GM23338 (cell line): ENCODE data around the gene FAM53B. TPM values are rescaled to one million over a fixed set of nuclear protein-coding genes. Genes with fewer than 3 reads are reported as not detected.

Experiments used
- ATAC-seq: fragments of 200-7000 bp; cut with Tn5 transposase; 3 replicates; pipeline ENCODE4 v1.9.1; 2020
- DNase-seq: peaks from one replicate; pipeline ENCODE4 v3.0.0-alpha.2; 2015; ENCODE audit warnings: low spot score
- H2AFZ ChIP-seq: fragments of 200-600 bp; sonication (generic); 2 replicates; pipeline ENCODE4 v1.8.0; 2016; ENCODE audit warnings: antibody characterized with exemption, mild to moderate bottlenecking, moderate library complexity
- H3F3A ChIP-seq: fragments of 200-600 bp; sonication (generic); replicated peaks from 2 replicates; pipeline ENCODE4 v1.8.0; 2017; ENCODE audit warnings: antibody characterized with exemption, mixed run types, low read depth
- H3K27ac ChIP-seq: fragments of 200-600 bp; sonication (generic); 2 replicates; pipeline ENCODE4 v1.6.1; 2016; ENCODE audit warnings: low read depth
- H3K27me3 ChIP-seq: fragments of 200-600 bp; sonication (generic); 2 replicates; pipeline ENCODE4 v1.8.0; 2016; ENCODE audit warnings: mild to moderate bottlenecking, mixed run types, moderate library complexity; ENCODE audit not compliant: insufficient read depth
- H3K36me3 ChIP-seq: fragments of 200-600 bp; sonication (generic); 2 replicates; pipeline ENCODE4 v1.8.0; 2016; ENCODE audit warnings: mild to moderate bottlenecking; ENCODE audit not compliant: insufficient read depth
- H3K4me1 ChIP-seq: fragments of 200-600 bp; sonication (generic); 2 replicates; pipeline ENCODE4 v1.8.0; 2016; ENCODE audit warnings: mild to moderate bottlenecking, moderate library complexity; ENCODE audit not compliant: insufficient read depth
- H3K4me2 ChIP-seq: fragments of 200-600 bp; sonication (generic); 2 replicates; pipeline ENCODE4 v1.7.1; 2017; ENCODE audit warnings: mixed run types
- H3K4me3 ChIP-seq: fragments of 200-600 bp; sonication (generic); 2 replicates; pipeline ENCODE4 v1.6.1; 2016; ENCODE audit warnings: mixed run types
- H3K79me2 ChIP-seq: fragments of 200-600 bp; sonication (generic); replicated peaks from 2 replicates; pipeline ENCODE4 v1.8.0; 2017; ENCODE audit warnings: mild to moderate bottlenecking; ENCODE audit not compliant: insufficient read depth
- H3K9me2 ChIP-seq: fragments of 200-600 bp; sonication (generic); 2 replicates; pipeline ENCODE4 v1.8.0; 2017; ENCODE audit not compliant: insufficient read depth
- H4K20me1 ChIP-seq: fragments of 200-600 bp; sonication (generic); replicated peaks from 2 replicates; pipeline ENCODE4 v1.8.0; 2017; ENCODE audit warnings: mild to moderate bottlenecking; ENCODE audit not compliant: insufficient read depth
- H3K27ac Mint-ChIP-seq: 2 replicates; pipeline ENCODE4 v1.8.0; 2020; ENCODE audit warnings: inconsistent platforms, mild to moderate bottlenecking, moderate library complexity, mixed read lengths
- H3K27me3 Mint-ChIP-seq: 3 replicates; pipeline ENCODE4 v1.8.0; 2022; ENCODE audit warnings: low read depth, mild to moderate bottlenecking, moderate library complexity, mixed read lengths, inconsistent platforms; ENCODE audit not compliant: insufficient read depth, poor library complexity
- H3K36me3 Mint-ChIP-seq: 3 replicates; pipeline ENCODE4 v1.8.0; 2021; ENCODE audit warnings: low read depth, mild to moderate bottlenecking, inconsistent platforms, moderate library complexity, mixed read lengths
- H3K4me1 Mint-ChIP-seq: 3 replicates; pipeline ENCODE4 v1.8.0; 2020; ENCODE audit warnings: mild to moderate bottlenecking, inconsistent platforms, mixed read lengths
- H3K4me3 Mint-ChIP-seq: 3 replicates; pipeline ENCODE4 v1.8.0; 2021; ENCODE audit warnings: moderate library complexity, mild to moderate bottlenecking, inconsistent platforms, mixed read lengths
- H3K9me3 Mint-ChIP-seq: 3 replicates; pipeline ENCODE4 v1.8.0; 2020; ENCODE audit warnings: moderate library complexity, mild to moderate bottlenecking, inconsistent platforms, mixed read lengths
- EZH2 ChIP-seq: fragments of 200-600 bp; sonication (generic); IDR thresholded peaks from one replicate; pipeline ENCODE4 v1.8.0; 2017; ENCODE audit warnings: antibody characterized with exemption, mild to moderate bottlenecking, low read depth; ENCODE audit not compliant: unreplicated experiment
- EZH2phosphoT487 ChIP-seq: fragments of 200-600 bp; sonication (generic); IDR thresholded peaks from one replicate; pipeline ENCODE4 v1.8.1; 2018; ENCODE audit warnings: antibody characterized with exemption; ENCODE audit not compliant: unreplicated experiment
- POLR2AphosphoS5 ChIP-seq: IDR thresholded peaks from 2 replicates; pipeline ENCODE4 v1.6.1; 2016; ENCODE audit warnings: antibody characterized with exemption, low read depth
- ZNF331 ChIP-seq: fragments of 250-450 bp; sonication (Bioruptor Pico); IDR thresholded peaks from 2 replicates; pipeline ENCODE4 v1.5.0; 2020; ENCODE audit warnings: low read depth, mild to moderate bottlenecking, moderate library complexity
- polyA plus RNA-seq: library from polyadenylated mRNA; unstranded; fragments of >200 nt; fragmentation: Nextera tagmentation; extraction: Ambion mirVana; gene quantifications from 2 replicates; pipeline ENCODE4 v1.2.1, GENCODE V29; 2016
- total RNA-seq: library from RNA; depleted of rRNA; stranded (reverse); fragments of >200 nt; shearing (Covaris generic); gene quantifications from 2 replicates; pipeline ENCODE4 v1.2.3, GENCODE V29; 2014
- TF ChIP-seq, protein P1 (sequence below): IDR thresholded peaks from one replicate; pipeline ENCODE4 v1.6.1; 2018; ENCODE audit warnings: antibody characterized with exemption; ENCODE audit not compliant: unreplicated experiment
- TF ChIP-seq, protein P2 (sequence below): IDR thresholded peaks from 2 replicates; pipeline ENCODE4 v1.6.1; 2016; ENCODE audit warnings: antibody characterized with exemption

FAM53B gene
- total and polyA plus RNA-seq, 2 experiments from 2014 or later: 3.0 to 20.3 TPM

DNA sequence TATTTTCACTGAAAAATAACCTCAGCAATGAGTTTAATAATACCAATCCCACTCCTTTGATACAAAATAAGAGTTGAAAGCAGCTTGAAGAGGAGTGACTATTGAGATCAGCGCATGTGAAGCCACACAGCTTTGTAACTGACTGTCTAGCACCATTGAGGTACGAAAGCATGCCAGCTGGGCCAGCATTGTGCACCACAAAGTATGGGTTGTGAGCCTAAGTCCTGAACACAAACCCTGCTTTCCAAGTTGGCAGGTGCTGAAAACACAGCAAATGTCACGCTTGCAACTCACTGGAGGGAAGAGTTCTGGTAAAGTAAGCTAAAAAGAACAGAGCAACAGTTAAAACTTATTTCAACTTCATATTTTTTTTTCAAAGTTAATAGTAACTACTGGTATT, 4.0 kb upstream of the FAM53B start:
- Histone ChIP-seq H3K27ac (no peak overlapping the region), H3K4me1 (peaks cover 7% of the 10 kb centered on the region), H3K27me3 (peaks cover 4% of the 10 kb centered on the region), H3K4me2 (no peak overlapping the region), H2AFZ (no peak overlapping the region), H4K20me1 (peaks cover 2% of the 10 kb centered on the region; the same call in 1 of the 2 replicates), H3F3A (no peaks in the 10 kb centered on the region), H3K4me3 (no peak overlapping the region), H3K79me2 (no peaks in the 10 kb centered on the region), H3K9me2 (no peaks in the 10 kb centered on the region), H3K36me3 (no peaks in the 10 kb centered on the region)
- peaks cover 4% of the 10 kb centered on the region for H3K27me3 Mint-ChIP-seq
- no peaks in the 10 kb centered on the region for H3K9me3 Mint-ChIP-seq
- peaks cover 7% of the 10 kb centered on the region; the same call in 2 of the 3 replicates for H3K36me3 Mint-ChIP-seq
- H3K27ac Mint-ChIP-seq: no peak overlapping the region
- TF ChIP-seq, protein P1, sequence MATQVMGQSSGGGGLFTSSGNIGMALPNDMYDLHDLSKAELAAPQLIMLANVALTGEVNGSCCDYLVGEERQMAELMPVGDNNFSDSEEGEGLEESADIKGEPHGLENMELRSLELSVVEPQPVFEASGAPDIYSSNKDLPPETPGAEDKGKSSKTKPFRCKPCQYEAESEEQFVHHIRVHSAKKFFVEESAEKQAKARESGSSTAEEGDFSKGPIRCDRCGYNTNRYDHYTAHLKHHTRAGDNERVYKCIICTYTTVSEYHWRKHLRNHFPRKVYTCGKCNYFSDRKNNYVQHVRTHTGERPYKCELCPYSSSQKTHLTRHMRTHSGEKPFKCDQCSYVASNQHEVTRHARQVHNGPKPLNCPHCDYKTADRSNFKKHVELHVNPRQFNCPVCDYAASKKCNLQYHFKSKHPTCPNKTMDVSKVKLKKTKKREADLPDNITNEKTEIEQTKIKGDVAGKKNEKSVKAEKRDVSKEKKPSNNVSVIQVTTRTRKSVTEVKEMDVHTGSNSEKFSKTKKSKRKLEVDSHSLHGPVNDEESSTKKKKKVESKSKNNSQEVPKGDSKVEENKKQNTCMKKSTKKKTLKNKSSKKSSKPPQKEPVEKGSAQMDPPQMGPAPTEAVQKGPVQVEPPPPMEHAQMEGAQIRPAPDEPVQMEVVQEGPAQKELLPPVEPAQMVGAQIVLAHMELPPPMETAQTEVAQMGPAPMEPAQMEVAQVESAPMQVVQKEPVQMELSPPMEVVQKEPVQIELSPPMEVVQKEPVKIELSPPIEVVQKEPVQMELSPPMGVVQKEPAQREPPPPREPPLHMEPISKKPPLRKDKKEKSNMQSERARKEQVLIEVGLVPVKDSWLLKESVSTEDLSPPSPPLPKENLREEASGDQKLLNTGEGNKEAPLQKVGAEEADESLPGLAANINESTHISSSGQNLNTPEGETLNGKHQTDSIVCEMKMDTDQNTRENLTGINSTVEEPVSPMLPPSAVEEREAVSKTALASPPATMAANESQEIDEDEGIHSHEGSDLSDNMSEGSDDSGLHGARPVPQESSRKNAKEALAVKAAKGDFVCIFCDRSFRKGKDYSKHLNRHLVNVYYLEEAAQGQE: no peak
- ATAC-seq: no peak
- no peak overlapping the region for H3K4me3 Mint-ChIP-seq
- DNase-seq: no peak
- H3K4me1 Mint-ChIP-seq: peaks cover 11% of the 10 kb centered on the region

DNA sequence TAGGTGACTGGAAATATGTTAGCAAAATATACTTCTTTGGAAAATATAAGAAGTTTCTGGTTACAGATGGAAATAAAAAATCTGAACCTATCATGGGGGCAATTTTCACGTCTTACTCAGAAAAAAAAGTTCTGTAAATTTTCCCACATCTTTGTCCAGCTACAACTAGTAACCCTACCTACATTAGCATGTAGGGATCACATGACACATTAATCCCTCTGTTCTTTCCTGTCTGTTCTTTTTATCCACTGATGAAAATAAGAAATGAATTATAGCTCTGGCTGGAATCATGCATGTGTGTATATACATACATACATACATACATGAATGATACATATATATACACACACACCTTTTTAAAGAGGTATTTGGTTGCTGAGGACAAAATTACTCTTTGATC, 3.6 kb upstream of the FAM53B start:
- Histone ChIP-seq H2AFZ (no peak overlapping the region), H3K27me3 (peaks cover 8% of the 10 kb centered on the region), H3F3A (no peaks in the 10 kb centered on the region), H3K9me2 (no peaks in the 10 kb centered on the region), H3K4me1 (peaks cover 7% of the 10 kb centered on the region), H4K20me1 (peaks cover 2% of the 10 kb centered on the region; the same call in 1 of the 2 replicates), H3K4me2 (no peak overlapping the region), H3K79me2 (no peaks in the 10 kb centered on the region), H3K4me3 (no peak overlapping the region), H3K36me3 (no peaks in the 10 kb centered on the region), H3K27ac (no peak overlapping the region)
- TF ChIP-seq EZH2phosphoT487 (no peak), POLR2AphosphoS5 (no peak), ZNF331 (CRISPR knock-in tag) (no peak)
- no peak for DNase-seq
- H3K27me3 Mint-ChIP-seq: peaks cover 8% of the 10 kb centered on the region
- ATAC-seq: no peak
- no peak overlapping the region for H3K27ac Mint-ChIP-seq
- H3K4me3 Mint-ChIP-seq: no peak overlapping the region
- peaks cover 7% of the 10 kb centered on the region; the same call in 2 of the 3 replicates for H3K36me3 Mint-ChIP-seq
- H3K9me3 Mint-ChIP-seq: no peaks in the 10 kb centered on the region
- peaks cover 11% of the 10 kb centered on the region for H3K4me1 Mint-ChIP-seq

DNA sequence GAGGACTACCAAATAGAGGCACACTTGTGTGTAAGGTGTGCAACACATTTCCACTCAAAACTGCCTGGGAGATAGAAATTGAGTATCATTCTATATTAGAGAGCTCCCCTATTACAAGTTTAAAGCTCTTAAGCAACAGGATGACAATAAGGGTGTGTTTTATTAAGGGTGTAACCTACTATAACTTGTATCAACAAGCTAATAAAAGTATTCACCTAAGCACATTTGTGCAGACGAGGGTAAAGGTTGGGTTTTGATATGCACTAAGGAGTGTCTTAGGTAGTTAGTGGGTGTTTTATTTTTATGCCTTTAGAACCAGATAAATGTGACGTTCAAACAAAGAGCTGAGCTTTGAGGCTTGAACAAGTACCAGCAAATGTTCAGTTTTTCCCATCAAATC, 2.8 kb upstream of the FAM53B start:
- Mint-ChIP-seq H3K27ac (no peak overlapping the region), H3K27me3 (peaks cover 13% of the 10 kb centered on the region), H3K36me3 (peaks cover 7% of the 10 kb centered on the region; the same call in 2 of the 3 replicates), H3K9me3 (no peaks in the 10 kb centered on the region), H3K4me3 (no peak overlapping the region), H3K4me1 (peaks cover 17% of the 10 kb centered on the region)
- no peaks in the 10 kb centered on the region for H3K79me2 ChIP-seq
- peaks cover 16% of the 10 kb centered on the region for H3K27me3 ChIP-seq
- H3K4me1 ChIP-seq: peaks cover 13% of the 10 kb centered on the region
- no peak for ATAC-seq
- no peak overlapping the region for H3K4me3 ChIP-seq
- DNase-seq: no peak
- H4K20me1 ChIP-seq: peaks cover 2% of the 10 kb centered on the region; the same call in 1 of the 2 replicates
- H3F3A ChIP-seq: 0 out of 2 replicates have a peak, but pooled peaks cover 1% of the 10 kb centered on the region
- no peak overlapping the region for H2AFZ ChIP-seq
- no peaks in the 10 kb centered on the region for H3K9me2 ChIP-seq
- H3K4me2 ChIP-seq: no peak overlapping the region
- H3K27ac ChIP-seq: no peak overlapping the region
- H3K36me3 ChIP-seq: no peaks in the 10 kb centered on the region
- TF ChIP-seq, protein P2, sequence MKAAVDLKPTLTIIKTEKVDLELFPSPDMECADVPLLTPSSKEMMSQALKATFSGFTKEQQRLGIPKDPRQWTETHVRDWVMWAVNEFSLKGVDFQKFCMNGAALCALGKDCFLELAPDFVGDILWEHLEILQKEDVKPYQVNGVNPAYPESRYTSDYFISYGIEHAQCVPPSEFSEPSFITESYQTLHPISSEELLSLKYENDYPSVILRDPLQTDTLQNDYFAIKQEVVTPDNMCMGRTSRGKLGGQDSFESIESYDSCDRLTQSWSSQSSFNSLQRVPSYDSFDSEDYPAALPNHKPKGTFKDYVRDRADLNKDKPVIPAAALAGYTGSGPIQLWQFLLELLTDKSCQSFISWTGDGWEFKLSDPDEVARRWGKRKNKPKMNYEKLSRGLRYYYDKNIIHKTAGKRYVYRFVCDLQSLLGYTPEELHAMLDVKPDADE: no peak
- TF ChIP-seq, protein P1: no peak
- TF ChIP-seq EZH2 (no peak), EZH2phosphoT487 (no peak)
